Colonic mucosa (tissue), 4 donors: ENCODE results near the gene TUB. TPM values are rescaled to one million over a fixed set of nuclear protein-coding genes. Genes with fewer than 3 reads are reported as not detected.

Experiments used
- DNase-seq: peaks from one replicate; pipeline ENCODE4 v3.0.0-alpha.2; 2020
- H3K27ac ChIP-seq: fragments of 200-600 bp; one replicate; pipeline ENCODE4 v1.8.0; 2021
- H3K27me3 ChIP-seq: fragments of 200-600 bp; one replicate; pipeline ENCODE4 v1.8.0; 2021
- H3K36me3 ChIP-seq: fragments of 200-600 bp; one replicate; pipeline ENCODE4 v1.8.0; 2021
- H3K4me1 ChIP-seq: fragments of 200-600 bp; one replicate; pipeline ENCODE4 v1.8.0; 2021; ENCODE audit warnings: mild to moderate bottlenecking
- H3K4me3 ChIP-seq: fragments of 200-600 bp; one replicate; pipeline ENCODE4 v1.8.0; 2021
- H3K9ac ChIP-seq, 2 donors: one replicate each; pipeline ENCODE4 v1.7.0; 2013; ENCODE audit warnings: control low read depth in 2 of 2, low read depth in 2 of 2, low read length in 2 of 2
- H3K9me3 ChIP-seq: fragments of 200-600 bp; one replicate; pipeline ENCODE4 v1.8.0; 2021
- intact Hi-C: fragments of 100-400 bp; cut with DNase I; formaldehyde crosslinking; loops from one replicate; pipeline ENCODE4 v1.14.1; 2022
- total RNA-seq, 2 donors: library from RNA; stranded (reverse); fragmentation: NEBNext Ultra II Directional in 1 of 2; extraction: Animal tissue kit (Norgen Biotek cat#: 25700) in 1 of 2; gene quantifications; one replicate each; pipeline ENCODE4 v1.2.1, GENCODE V29; 2021
- TF ChIP-seq, protein P1 (sequence below): fragments of 200-600 bp; IDR thresholded peaks from one replicate; pipeline ENCODE4 v1.8.0; 2022; ENCODE audit warnings: antibody characterized with exemption, mild to moderate bottlenecking
- donor health status: healthy.
- donor health status: DM: no; HTN: no; CAD: no.
- donor health status: DM: no; HTN: no; CAD: no.

Gene TUB
- total RNA-seq, 2 donors from 2014 or later: 1.2 to 1.4 TPM

DNA sequence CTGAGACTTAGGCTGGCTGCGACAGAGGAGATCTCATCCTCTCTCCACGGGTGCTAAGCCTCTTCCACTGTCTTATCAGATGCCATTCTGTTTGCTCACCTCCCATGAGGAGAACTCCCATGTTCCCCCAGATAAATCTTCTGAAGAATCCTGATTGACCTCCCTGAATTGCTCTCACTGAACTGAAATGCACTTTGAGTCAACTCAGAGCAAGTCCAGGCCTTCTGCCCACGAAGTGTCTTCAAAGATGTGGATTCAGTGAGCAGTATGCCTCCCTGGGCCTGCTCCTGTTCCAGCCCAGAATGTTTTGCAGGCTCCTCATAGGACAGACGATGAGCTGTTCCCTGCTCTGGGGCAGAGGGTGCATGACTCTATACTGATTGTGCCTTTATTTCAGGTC, 17.4 kb downstream of the TUB start:
- Histone ChIP-seq H3K9ac (no peak overlapping the region), H3K4me1 (no peaks in the 10 kb centered on the region), H3K4me3 (no peak overlapping the region), H3K36me3 (no peaks in the 10 kb centered on the region), H3K27me3 (no peaks in the 10 kb centered on the region), H3K27ac (no peak overlapping the region), H3K9me3 (no peaks in the 10 kb centered on the region)
- intact Hi-C loops: loop anchor here (5.0 to 10.0 kb wide), 3 partner anchors 66 to 994 kb away; no protein-coding TSS in a partner anchor
- TF ChIP-seq, protein P1, sequence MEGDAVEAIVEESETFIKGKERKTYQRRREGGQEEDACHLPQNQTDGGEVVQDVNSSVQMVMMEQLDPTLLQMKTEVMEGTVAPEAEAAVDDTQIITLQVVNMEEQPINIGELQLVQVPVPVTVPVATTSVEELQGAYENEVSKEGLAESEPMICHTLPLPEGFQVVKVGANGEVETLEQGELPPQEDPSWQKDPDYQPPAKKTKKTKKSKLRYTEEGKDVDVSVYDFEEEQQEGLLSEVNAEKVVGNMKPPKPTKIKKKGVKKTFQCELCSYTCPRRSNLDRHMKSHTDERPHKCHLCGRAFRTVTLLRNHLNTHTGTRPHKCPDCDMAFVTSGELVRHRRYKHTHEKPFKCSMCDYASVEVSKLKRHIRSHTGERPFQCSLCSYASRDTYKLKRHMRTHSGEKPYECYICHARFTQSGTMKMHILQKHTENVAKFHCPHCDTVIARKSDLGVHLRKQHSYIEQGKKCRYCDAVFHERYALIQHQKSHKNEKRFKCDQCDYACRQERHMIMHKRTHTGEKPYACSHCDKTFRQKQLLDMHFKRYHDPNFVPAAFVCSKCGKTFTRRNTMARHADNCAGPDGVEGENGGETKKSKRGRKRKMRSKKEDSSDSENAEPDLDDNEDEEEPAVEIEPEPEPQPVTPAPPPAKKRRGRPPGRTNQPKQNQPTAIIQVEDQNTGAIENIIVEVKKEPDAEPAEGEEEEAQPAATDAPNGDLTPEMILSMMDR: no peak
- no peak for DNase-seq

DNA sequence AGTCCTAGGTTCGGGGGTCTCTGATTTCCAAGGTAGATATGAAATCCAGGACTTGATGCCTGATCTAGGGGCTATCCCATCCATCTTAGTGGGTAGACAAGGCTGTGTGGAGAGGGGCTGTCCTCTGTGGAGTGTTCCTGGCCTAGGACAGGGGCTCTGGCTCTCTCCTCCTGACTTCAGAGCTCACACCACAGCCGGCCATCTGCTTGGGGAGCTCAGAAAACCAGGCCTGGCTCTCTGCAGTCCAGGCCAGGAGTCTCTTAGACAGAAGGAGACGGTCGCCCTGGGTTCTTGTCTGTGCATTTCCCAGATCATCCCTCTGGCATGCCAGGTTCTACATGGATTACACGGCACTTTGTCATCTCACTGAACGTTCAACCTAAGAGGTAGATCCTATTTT, 17.9 kb downstream of the TUB start:
- peak; percentile 10 for DNase-seq
- no peak overlapping the region for H3K27ac ChIP-seq
- no peaks in the 10 kb centered on the region for H3K9me3 ChIP-seq
- H3K4me3 ChIP-seq: no peak overlapping the region
- intact Hi-C loops: loop anchor here (5.0 to 10.0 kb wide), 3 partner anchors 67 to 994 kb away; no protein-coding TSS in a partner anchor
- TF ChIP-seq, protein P1: no peak
- no peaks in the 10 kb centered on the region for H3K27me3 ChIP-seq
- no peaks in the 10 kb centered on the region for H3K4me1 ChIP-seq
- no peak overlapping the region for H3K9ac ChIP-seq
- no peaks in the 10 kb centered on the region for H3K36me3 ChIP-seq

DNA sequence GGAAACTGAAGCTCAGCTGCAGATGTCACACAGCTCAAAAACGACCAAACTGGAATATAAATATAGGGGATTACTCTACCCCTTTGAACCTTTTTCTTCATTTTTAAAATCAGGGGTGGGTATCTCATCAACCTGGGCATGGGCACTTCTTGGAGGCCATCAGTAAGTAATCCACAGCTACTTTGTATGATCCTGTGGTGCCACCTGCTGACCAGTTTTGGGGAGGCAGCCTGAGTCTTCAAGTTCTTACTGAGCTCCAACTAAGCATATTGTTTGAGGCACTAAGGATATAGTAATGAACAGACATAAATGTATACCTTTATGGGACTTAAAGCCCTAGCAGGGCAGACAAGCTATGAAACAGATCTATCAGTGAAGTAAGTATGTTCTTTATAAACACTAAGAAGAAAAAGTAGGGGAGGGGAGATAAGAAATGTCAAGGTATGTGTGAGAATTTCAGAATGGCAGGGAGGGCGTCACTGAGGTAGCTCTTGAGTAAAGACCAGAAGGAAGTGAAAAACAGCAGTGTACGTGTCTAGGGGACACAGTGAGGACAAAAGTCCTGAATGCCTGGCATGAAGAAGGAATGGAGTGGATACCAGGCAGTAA, 18.4 kb downstream of the TUB start:
- Histone ChIP-seq H3K9ac (no peak overlapping the region), H3K36me3 (no peaks in the 10 kb centered on the region), H3K4me3 (no peak overlapping the region), H3K4me1 (no peaks in the 10 kb centered on the region), H3K27ac (no peak overlapping the region), H3K9me3 (no peaks in the 10 kb centered on the region), H3K27me3 (no peaks in the 10 kb centered on the region)
- DNase-seq: peak; percentile 84
- TF ChIP-seq, protein P1: peak; percentile 67
- intact Hi-C loops: loop anchor here (5.0 to 10.0 kb wide), 3 partner anchors 67 to 995 kb away; no protein-coding TSS in a partner anchor

DNA sequence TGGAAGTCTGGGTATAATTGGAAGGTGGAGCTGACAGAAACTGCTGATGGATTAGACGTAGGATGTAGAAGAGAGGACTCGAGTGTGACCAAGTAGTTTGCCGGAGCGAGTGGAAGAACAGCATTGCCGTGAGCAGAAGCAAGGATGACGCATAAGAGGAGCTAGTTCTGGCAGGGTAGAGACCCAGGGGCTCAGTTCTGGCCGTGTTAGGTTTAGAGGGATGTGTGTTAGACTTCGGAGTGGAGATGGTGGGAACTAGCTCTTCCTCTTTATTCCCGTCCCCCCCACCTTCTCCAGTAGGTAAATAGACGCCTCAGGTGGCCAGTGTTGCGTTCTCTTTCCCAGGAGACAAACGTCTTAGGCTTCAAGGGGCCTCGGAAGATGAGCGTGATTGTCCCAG, 19.1 kb downstream of the TUB start:
- no peaks in the 10 kb centered on the region for H3K4me1 ChIP-seq
- no peak overlapping the region for H3K4me3 ChIP-seq
- intact Hi-C loops: no loop called here
- no peaks in the 10 kb centered on the region for H3K36me3 ChIP-seq
- TF ChIP-seq, protein P1: no peak
- H3K9me3 ChIP-seq: no peaks in the 10 kb centered on the region
- no peak overlapping the region for H3K9ac ChIP-seq
- H3K27ac ChIP-seq: no peak overlapping the region
- H3K27me3 ChIP-seq: no peaks in the 10 kb centered on the region
- no peak for DNase-seq

DNA sequence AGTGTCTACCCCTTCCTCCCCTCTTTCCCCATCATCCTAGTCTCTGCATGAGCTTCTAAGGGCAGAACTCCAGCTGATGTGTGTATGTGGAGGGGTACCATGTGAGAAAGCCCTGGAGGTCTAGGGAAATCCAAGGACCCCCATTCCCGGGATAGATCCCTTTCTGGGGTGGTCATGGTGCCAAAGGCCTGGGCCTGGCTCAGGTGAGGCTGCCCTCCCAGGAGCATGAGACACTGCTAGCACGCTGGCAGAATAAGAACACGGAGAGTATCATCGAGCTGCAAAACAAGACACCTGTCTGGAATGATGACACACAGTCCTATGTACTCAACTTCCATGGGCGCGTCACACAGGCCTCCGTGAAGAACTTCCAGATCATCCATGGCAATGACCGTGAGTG, 19.6 kb downstream of the TUB start:
- no peak for DNase-seq
- Histone ChIP-seq H3K9me3 (no peaks in the 10 kb centered on the region), H3K9ac (no peak overlapping the region), H3K4me1 (no peaks in the 10 kb centered on the region), H3K36me3 (no peaks in the 10 kb centered on the region), H3K27ac (no peak overlapping the region), H3K27me3 (no peaks in the 10 kb centered on the region), H3K4me3 (no peak overlapping the region)
- TF ChIP-seq, protein P1: no peak
- intact Hi-C loops: no loop called here
